ENCODE measurements around the gene CAMKMT.

Gene CAMKMT

GRCh38 chr2:44802777-44803424 is 441.2 kb downstream of the CAMKMT start:
- Mint-ChIP-seq H3K27me3 (ENCODE audit: low read depth) (peaks cover 92% of the 10 kb centered on the region), H3K36me3 (ENCODE audit: low read depth) (no peaks in the 10 kb centered on the region), H3K9me3 (no peaks in the 10 kb centered on the region), H3K4me3 (no peak overlapping the region), H3K4me1 (ENCODE audit: low read depth) (no peaks in the 10 kb centered on the region), H3K27ac (no peak overlapping the region)

- no peak overlapping the region for H3K27ac Mint-ChIP-seq
- no peak overlapping the region for H3K4me3 Mint-ChIP-seq
- peaks cover 93% of the 10 kb centered on the region for H3K27me3 Mint-ChIP-seq (ENCODE audit: low read depth)
- H3K9me3 Mint-ChIP-seq: no peaks in the 10 kb centered on the region
- H3K4me1 Mint-ChIP-seq (ENCODE audit: low read depth): no peaks in the 10 kb centered on the region
- no peaks in the 10 kb centered on the region for H3K36me3 Mint-ChIP-seq (ENCODE audit: low read depth)
Observed at GRCh38 chr2:44804406-44805265, 442.9 kb downstream of the CAMKMT start.

GRCh38 chr2:44805401-44806235 is 443.9 kb downstream of the CAMKMT start:
- no peaks in the 10 kb centered on the region for H3K4me1 Mint-ChIP-seq (ENCODE audit: low read depth)
- H3K4me3 Mint-ChIP-seq: no peak overlapping the region
- peaks cover 84% of the 10 kb centered on the region for H3K27me3 Mint-ChIP-seq (ENCODE audit: low read depth)
- no peak overlapping the region for H3K27ac Mint-ChIP-seq
- no peaks in the 10 kb centered on the region for H3K36me3 Mint-ChIP-seq (ENCODE audit: low read depth)
- H3K9me3 Mint-ChIP-seq: no peaks in the 10 kb centered on the region

- Mint-ChIP-seq H3K36me3 (ENCODE audit: low read depth) (no peaks in the 10 kb centered on the region), H3K4me3 (no peak overlapping the region), H3K27ac (no peak overlapping the region), H3K9me3 (no peaks in the 10 kb centered on the region), H3K27me3 (ENCODE audit: low read depth) (peaks cover 74% of the 10 kb centered on the region), H3K4me1 (ENCODE audit: low read depth) (no peaks in the 10 kb centered on the region)
Observed at GRCh38 chr2:44807201-44808025, 445.7 kb downstream of the CAMKMT start.

- Mint-ChIP-seq H3K27ac (no peak overlapping the region), H3K9me3 (no peaks in the 10 kb centered on the region), H3K27me3 (ENCODE audit: low read depth) (peaks cover 40% of the 10 kb centered on the region), H3K36me3 (ENCODE audit: low read depth) (no peaks in the 10 kb centered on the region), H3K4me3 (no peak overlapping the region), H3K4me1 (ENCODE audit: low read depth) (no peaks in the 10 kb centered on the region)
Observed at GRCh38 chr2:44810892-44811530, 449.3 kb downstream of the CAMKMT start.

- Mint-ChIP-seq H3K4me1 (ENCODE audit: low read depth) (no peaks in the 10 kb centered on the region), H3K9me3 (no peaks in the 10 kb centered on the region), H3K27ac (no peak overlapping the region), H3K27me3 (ENCODE audit: low read depth) (peaks cover 19% of the 10 kb centered on the region), H3K4me3 (no peak overlapping the region), H3K36me3 (ENCODE audit: low read depth) (no peaks in the 10 kb centered on the region)
Observed at GRCh38 chr2:44813165-44813564, 451.4 kb downstream of the CAMKMT start.

GRCh38 chr2:44813658-44814057 is 451.9 kb downstream of the CAMKMT start:
- no peaks in the 10 kb centered on the region for H3K4me1 Mint-ChIP-seq (ENCODE audit: low read depth)
- no peaks in the 10 kb centered on the region for H3K36me3 Mint-ChIP-seq (ENCODE audit: low read depth)
- H3K27me3 Mint-ChIP-seq (ENCODE audit: low read depth): peaks cover 16% of the 10 kb centered on the region
- no peak overlapping the region for H3K27ac Mint-ChIP-seq
- H3K9me3 Mint-ChIP-seq: no peaks in the 10 kb centered on the region
- no peak overlapping the region for H3K4me3 Mint-ChIP-seq

GRCh38 chr2:44817256-44817655 is 455.5 kb downstream of the CAMKMT start:
- Mint-ChIP-seq H3K27ac (no peak overlapping the region), H3K4me1 (ENCODE audit: low read depth) (no peaks in the 10 kb centered on the region), H3K9me3 (no peaks in the 10 kb centered on the region), H3K4me3 (no peak overlapping the region), H3K27me3 (ENCODE audit: low read depth) (peaks cover 10% of the 10 kb centered on the region), H3K36me3 (ENCODE audit: low read depth) (no peaks in the 10 kb centered on the region)

- Mint-ChIP-seq H3K36me3 (ENCODE audit: low read depth) (no peaks in the 10 kb centered on the region), H3K9me3 (no peaks in the 10 kb centered on the region), H3K4me1 (ENCODE audit: low read depth) (no peaks in the 10 kb centered on the region), H3K4me3 (no peak overlapping the region), H3K27me3 (ENCODE audit: low read depth) (peaks cover 13% of the 10 kb centered on the region), H3K27ac (no peak overlapping the region)
Observed at GRCh38 chr2:44817673-44818335, 456.1 kb downstream of the CAMKMT start.

GRCh38 chr2:44819061-44819460 is 457.3 kb downstream of the CAMKMT start:
- H3K4me3 Mint-ChIP-seq: no peak overlapping the region
- no peaks in the 10 kb centered on the region for H3K4me1 Mint-ChIP-seq (ENCODE audit: low read depth)
- H3K27me3 Mint-ChIP-seq (ENCODE audit: low read depth): peaks cover 13% of the 10 kb centered on the region
- no peak overlapping the region for H3K27ac Mint-ChIP-seq
- no peaks in the 10 kb centered on the region for H3K36me3 Mint-ChIP-seq (ENCODE audit: low read depth)
- H3K9me3 Mint-ChIP-seq: no peaks in the 10 kb centered on the region

GRCh38 chr2:44821500-44821899 is 459.8 kb downstream of the CAMKMT start:
- no peak overlapping the region for H3K4me3 Mint-ChIP-seq
- peaks cover 13% of the 10 kb centered on the region for H3K27me3 Mint-ChIP-seq (ENCODE audit: low read depth)
- H3K27ac Mint-ChIP-seq: no peak overlapping the region
- H3K36me3 Mint-ChIP-seq (ENCODE audit: low read depth): no peaks in the 10 kb centered on the region
- H3K9me3 Mint-ChIP-seq: no peaks in the 10 kb centered on the region
- H3K4me1 Mint-ChIP-seq (ENCODE audit: low read depth): no peaks in the 10 kb centered on the region

GRCh38 chr2:44822174-44822573 is 460.4 kb downstream of the CAMKMT start:
- Mint-ChIP-seq H3K9me3 (no peaks in the 10 kb centered on the region), H3K36me3 (ENCODE audit: low read depth) (no peaks in the 10 kb centered on the region), H3K4me3 (no peak overlapping the region), H3K27ac (no peak overlapping the region), H3K4me1 (ENCODE audit: low read depth) (no peaks in the 10 kb centered on the region), H3K27me3 (ENCODE audit: low read depth) (peaks cover 13% of the 10 kb centered on the region)

Data from T-helper 1 cell treated with Interleukin-12 subunit alpha and Interleukin-12 subunit beta and Interleukin-4 antibody, amounts not matched to agents 30 μg/mL and 1 μg/mL, for 36 hours (primary cell).